Fibroblast of mammary gland (primary cell): ENCODE data around the gene ABCB4.

Source experiments
- DNase-seq: peaks from one replicate; pipeline ENCODE4 v3.0.0-alpha.2; 2010; ENCODE audit warnings: low read depth
- H3K4me3 ChIP-seq: 2 replicates; pipeline ENCODE4 v1.5.1; 2011; ENCODE audit warnings: low read depth, mild to moderate bottlenecking, low read length, moderate library complexity; ENCODE audit not compliant: control insufficient read depth
- CTCF ChIP-seq: conservative IDR thresholded peaks from 2 replicates; pipeline ENCODE4 v1.5.1; 2011; ENCODE audit warnings: low read depth, low read length, inconsistent platforms; ENCODE audit not compliant: control insufficient read depth, insufficient read depth

ABCB4 gene

GRCh38 chr7:87363342-87363741, 112.1 kb downstream of the ABCB4 start:
- no peak overlapping the region for H3K4me3 ChIP-seq
- TF ChIP-seq CTCF = no peak
- DNase-seq = no peak

- DNase-seq = no peak
- no peak for TF ChIP-seq CTCF
- H3K4me3 ChIP-seq = no peak overlapping the region
Observed at GRCh38 chr7:87361320-87361719, 114.2 kb downstream of the ABCB4 start.

- peak; percentile 65 for DNase-seq
- H3K4me3 ChIP-seq = no peak overlapping the region
- TF ChIP-seq CTCF = no peak
Observed at GRCh38 chr7:87359366-87359765, 116.1 kb downstream of the ABCB4 start.

GRCh38 chr7:87356448-87356847, 119.0 kb downstream of the ABCB4 start:
- TF ChIP-seq CTCF = no peak
- no peak for DNase-seq
- no peak overlapping the region for H3K4me3 ChIP-seq

- peak; percentile 53 for DNase-seq
- TF ChIP-seq CTCF = no peak
- no peak overlapping the region for H3K4me3 ChIP-seq
Observed at GRCh38 chr7:87354749-87355148, 120.7 kb downstream of the ABCB4 start.
